ENCODE measurements around the gene DTX3L.
"Not testable (repeated sequence)": the region's sequence is repeated elsewhere in the genome, so short reads cannot be mapped to it uniquely, and the experiment has no call there.

DTX3L gene

DNA sequence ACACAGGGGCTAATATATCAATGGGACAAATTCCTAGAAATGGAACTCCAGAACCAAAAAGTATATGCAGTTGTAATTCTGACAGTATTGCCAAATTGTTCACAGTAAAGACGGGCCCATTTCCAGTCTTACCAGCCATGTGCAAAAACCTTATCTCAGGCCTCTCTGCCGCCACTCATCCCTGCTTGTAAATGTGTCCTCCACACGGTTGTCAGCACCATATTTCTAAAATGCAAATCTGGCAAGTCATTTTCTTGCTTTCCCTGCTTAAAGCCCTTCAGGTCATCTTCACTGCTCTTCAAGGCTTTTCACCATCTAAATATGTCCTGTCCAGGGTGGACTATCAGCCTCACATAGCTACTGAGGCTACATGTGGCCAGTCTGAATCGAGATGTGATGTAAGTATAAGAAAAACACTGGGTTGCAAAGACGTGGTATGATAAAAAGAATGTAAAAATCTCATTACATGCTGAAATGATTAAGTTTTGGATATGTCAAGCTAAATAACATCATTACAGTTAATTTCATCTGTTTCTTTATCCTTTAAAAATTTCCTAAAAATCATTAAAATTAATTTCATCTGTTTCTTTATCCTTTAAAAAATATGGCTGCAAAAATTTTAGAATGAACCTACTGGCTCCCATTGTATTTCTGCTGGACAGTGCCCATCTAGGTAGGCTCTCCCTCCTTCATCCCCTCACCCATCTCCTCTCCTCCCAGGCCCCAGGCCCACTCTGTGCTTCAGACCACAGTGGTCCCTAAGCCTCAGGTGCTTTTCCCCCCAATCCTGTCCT lies 1.0 kb upstream of the DTX3L start:
- no peak for DNase-seq (ENCODE audit: low read depth in 2 of 2)

GRCh38 chr3:122563717-122564025 lies 467 bp upstream of the DTX3L start:
- DNase-seq (ENCODE audit: low read depth in 2 of 2): no peak

DNA sequence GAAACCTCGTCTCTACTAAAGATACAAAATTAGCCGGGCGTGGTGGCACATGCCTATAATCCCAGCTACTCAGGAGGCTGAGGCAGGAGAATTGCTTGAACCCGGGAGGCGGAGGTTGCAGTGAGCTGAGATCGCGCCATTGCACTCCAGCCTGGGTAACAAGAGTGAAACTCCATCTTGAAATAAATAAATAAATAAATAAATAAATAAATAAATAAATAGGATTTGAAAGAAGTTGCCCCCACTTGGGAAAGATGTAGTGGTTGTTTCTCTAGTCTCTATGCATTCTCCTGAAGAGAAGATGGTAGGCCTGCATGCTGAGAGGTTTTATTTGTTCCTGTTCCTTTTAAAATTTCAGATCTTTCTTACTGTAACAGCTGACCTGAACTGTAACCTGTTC lies 4.0 kb downstream of the DTX3L start:
- not testable (repeated sequence) for DNase-seq (ENCODE audit: low read depth in 2 of 2)

DNA sequence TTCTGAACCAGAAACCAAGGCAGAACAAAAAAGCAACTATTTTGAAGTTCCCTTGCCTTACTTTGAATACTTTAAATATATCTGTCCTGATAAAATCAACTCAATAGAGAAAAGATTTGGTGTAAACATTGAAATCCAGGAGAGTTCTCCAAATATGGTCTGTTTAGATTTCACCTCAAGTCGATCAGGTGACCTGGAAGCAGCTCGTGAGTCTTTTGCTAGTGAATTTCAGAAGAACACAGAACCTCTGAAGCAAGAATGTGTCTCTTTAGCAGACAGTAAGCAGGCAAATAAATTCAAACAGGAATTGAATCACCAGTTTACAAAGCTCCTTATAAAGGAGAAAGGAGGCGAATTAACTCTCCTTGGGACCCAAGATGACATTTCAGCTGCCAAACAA lies 4.6 kb downstream of the DTX3L start:
- no peak for DNase-seq (ENCODE audit: low read depth in 2 of 2)

- DNase-seq (ENCODE audit: low read depth in 2 of 2): no peak
These were observed 8.8 kb downstream of the DTX3L start for GRCh38 chr3:122572940-122573412.

DNA sequence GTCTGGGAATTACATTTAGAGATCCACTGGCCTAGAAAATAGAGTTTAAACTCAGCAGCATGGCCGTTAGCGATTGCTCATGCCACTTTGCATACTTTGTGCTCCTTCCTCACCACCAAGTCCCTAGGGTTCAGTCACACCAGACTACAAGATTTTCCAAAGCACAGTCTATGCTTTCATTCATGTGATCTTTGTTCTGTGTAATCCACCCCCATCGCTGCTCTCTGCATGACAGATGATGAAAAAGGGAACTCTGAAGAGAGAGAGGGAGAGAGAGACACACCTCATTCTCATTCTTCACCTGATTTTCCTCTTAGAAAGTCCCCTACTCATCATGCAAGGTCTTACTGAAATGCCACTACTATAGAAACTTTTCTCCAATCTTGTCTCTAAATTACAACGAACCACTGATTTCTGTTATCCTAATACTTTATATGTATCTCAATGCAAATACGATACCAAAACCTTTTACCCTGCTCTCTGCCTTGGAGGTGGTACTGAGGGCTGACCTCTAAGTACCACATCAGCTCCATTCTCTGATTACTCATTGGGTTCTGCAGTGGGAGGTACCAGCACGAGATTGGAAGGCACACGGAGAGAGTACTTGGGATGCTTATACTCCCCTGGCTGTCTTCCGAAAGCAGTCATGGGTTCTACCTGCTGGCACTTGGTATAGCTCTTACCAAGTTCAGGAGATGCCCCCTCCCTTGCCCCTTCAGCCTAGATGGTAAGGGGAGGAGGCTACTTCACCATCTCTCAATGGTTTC lies 12.2 kb downstream of the DTX3L start:
- DNase-seq (ENCODE audit: low read depth in 2 of 2): no peak

- no peak for DNase-seq (ENCODE audit: low read depth in 2 of 2)
These were observed 13.4 kb downstream of the DTX3L start, which contains the start of gene PARP15 for GRCh38 chr3:122577409-122578031. Gene PARP15, plus strand, starts transcription at chr3:122577650. Its CDS starts 18 bp downstream, at chr3:122577668.

GRCh38 chr3:122578069-122578740 lies 14.1 kb downstream of the DTX3L start:
- DNase-seq (ENCODE audit: low read depth in 2 of 2): no peak

DNA sequence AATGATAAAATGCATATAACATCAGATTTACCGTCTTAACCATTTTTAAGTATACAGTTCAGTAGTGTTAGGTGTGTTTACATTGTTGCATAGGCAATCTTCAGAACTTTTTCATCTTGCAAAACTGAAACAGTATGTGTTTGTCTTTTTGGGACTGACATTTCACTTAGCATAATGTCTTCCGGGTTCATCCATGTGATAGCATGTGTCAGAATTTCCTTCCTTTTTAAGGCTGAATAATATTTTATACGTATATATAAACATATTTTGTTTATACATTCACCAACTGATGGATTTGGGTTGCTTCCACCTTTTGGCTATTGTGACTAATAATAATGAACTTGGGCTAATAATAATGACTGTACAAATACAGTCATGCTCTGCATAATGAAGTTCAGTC lies 16.3 kb downstream of the DTX3L start:
- DNase-seq (ENCODE audit: low read depth in 2 of 2): no peak

DNA sequence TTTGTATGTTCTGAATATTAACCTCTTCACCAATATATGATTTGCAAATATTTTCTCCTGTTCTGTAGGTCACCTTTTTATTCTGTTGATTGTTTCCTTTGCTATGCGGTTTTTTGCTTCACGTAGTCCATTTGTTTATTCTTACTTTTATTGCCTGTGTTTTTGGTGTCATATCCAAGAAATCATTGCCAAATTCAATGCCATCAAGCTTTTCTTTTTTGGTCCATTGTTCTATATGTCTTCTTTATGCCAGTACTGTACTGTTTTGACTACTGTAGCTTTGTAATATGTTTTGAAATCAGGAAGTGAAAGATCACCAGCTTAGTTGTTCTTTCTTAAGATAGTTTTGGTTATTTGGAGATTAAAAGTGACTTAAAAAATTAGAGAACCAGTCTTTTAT lies 17.5 kb downstream of the DTX3L start:
- no peak for DNase-seq (ENCODE audit: low read depth in 2 of 2)

- no peak for DNase-seq (ENCODE audit: low read depth in 2 of 2)
These were observed 18.3 kb downstream of the DTX3L start for GRCh38 chr3:122582390-122582789.

GRCh38 chr3:122586098-122586497 lies 22.0 kb downstream of the DTX3L start:
- no peak for DNase-seq (ENCODE audit: low read depth in 2 of 2)

DNA sequence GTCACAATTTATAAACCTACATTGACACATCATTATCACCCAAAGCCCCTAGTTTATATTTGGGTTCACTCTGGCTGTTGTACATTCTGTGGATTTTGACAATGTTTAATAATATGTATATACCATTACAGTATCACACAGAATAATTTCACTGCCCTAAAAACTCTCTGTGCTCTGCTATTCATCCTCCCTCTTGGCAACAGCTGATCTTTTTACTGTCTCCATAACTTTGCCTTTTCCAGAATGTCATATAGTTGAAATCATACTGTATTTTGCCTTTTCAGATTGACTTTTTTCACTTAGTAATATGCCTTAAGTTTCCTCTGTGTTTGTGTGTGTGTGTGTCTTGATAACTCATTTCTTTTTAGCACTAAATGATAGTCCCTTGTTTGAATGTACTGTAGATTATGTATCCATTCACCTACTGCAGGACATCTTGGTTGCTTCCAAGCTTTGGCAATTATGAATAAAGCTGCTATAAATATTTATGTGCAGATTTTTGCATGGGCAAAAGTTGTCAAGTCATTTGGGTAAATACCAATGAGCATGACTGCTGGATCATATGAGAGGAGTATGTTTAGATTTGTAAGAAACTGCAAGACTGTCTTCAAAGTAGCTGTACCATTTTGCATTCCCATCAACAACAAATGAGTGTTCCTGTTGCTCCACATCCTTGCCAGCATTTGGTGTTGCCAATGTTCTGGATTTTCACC lies 22.8 kb downstream of the DTX3L start:
- DNase-seq (ENCODE audit: low read depth in 2 of 2): no peak

DNA sequence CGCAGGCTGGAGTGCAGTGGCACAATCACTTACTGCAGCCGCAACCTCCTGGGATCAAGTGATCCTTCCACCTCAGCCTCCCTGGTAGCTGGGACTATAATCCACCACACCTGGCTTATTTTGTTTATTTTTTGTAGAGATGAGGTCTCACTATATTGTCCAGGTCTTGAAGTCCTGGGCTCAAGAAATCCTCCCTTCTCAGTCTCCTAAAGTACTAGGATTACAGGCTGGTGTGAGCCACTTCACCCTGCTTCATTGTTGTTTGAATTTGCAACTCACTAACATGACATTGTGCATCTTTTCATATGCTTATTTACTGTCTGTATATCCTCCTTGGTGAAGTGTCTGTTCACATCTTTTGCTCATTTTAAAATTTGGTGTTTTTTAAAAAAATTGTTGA lies 23.4 kb downstream of the DTX3L start:
- no peak for DNase-seq (ENCODE audit: low read depth in 2 of 2)

DNA sequence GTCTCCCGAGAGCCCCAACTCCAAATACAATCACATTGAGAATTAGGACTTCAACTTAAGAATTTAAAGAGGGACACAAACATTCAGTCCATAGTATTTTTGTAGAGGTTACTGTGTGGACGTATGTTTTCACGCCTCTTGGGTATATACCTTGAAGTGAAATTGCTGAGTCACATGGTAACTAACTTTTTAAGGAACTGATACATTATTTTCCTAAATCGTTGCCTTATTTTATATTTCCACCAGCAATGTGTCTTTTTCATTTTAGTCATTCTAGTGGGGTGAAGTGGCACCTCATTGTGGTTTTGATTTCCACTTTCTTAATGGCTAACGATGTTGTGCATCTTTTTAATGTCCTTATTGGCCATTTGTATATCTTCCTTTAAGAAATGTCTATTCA lies 25.2 kb downstream of the DTX3L start:
- no peak for DNase-seq (ENCODE audit: low read depth in 2 of 2)

- DNase-seq (ENCODE audit: low read depth in 2 of 2): no peak
These were observed 26.5 kb downstream of the DTX3L start for GRCh38 chr3:122590610-122591009.

DNA sequence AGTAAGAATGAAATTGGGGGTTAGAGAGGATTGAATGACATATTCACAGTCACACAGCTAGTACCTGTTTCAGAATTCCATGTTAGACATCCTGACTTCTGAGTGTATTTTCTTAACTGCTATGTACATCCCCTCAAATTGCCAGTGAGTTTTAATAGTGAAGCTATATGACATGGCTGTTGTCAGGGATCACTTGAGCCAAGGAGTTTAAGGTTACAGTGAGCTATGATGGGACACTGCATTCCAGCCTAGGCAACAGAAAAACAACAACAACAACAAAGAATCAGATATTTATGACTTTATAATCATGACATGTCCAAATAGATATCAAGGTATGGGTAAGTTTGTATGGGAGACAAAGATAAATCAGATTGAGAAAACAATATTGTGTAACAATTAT lies 29.9 kb downstream of the DTX3L start:
- no peak for DNase-seq (ENCODE audit: low read depth in 2 of 2)

GRCh38 chr3:122598151-122598550 lies 34.0 kb downstream of the DTX3L start:
- no peak for DNase-seq (ENCODE audit: low read depth in 2 of 2)

DNA sequence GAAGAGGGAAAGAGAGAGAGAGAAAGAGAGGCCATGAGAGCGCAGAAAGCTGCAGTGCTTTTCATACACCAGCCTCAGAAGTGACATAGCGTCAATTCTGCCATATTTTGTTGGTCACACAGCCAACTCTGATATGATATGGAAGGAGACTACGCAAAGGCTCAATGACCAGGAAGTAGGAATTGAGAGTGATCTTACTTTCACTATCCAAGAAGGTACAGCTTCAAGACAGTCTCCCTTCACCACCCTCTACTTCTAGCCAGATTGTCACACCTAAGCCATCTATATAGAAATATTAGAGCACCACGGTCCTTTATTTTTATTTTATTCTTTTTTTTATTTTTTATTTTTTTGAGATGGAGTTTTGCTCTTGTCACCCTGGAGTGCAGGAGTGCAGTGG lies 34.4 kb downstream of the DTX3L start:
- DNase-seq (ENCODE audit: low read depth in 2 of 2): no peak

- no peak for DNase-seq (ENCODE audit: low read depth in 2 of 2)
These were observed 38.0 kb downstream of the DTX3L start for GRCh38 chr3:122602011-122602710.

DNA sequence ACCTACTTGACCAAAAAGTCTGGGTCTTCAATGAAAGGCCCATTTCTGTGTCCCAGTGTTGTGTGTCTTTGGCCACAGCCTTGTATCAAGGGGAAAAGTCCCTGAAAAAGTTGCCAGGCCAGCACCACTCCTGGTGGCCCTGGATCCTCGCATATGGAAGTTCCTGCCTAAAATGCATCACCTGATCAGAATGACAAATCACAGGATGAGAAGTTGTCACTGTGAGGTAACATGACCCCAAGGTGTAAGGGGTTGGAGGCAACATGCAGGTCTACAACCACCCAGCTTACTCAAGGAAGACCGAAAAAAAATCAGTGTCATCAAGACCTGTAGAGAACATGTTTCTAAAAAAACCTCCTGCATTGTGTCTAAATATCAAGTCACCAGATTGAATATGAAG lies 38.9 kb downstream of the DTX3L start:
- DNase-seq (ENCODE audit: low read depth in 2 of 2): no peak
